BJ (cell line): ENCODE results near the gene MYOF. TPM values are rescaled to one million over a fixed set of nuclear protein-coding genes. Genes with fewer than 3 reads are reported as not detected.

Experiments used
- CTCF ChIA-PET: fragments of 350-600 bp; formaldehyde crosslinking; extraction: SDS; loops from one replicate; lab custom pipeline; 2021; ENCODE audit warnings: antibody characterized with exemption, inconsistent platforms; lab: Yijun Ruan, JAX
- POLR2A ChIA-PET: fragments of 300-600 bp; sonication (Branson Sonifier 250); formaldehyde crosslinking; extraction: SDS; loops from one replicate; lab custom pipeline; 2021; ENCODE audit warnings: antibody characterized with exemption; lab: Charles Lee
- DNase-seq: peaks from one replicate; pipeline ENCODE4 v3.0.0-alpha.2; 2011; ENCODE audit warnings: low read depth
- H3K27me3 ChIP-seq: 2 replicates; pipeline ENCODE4 v1.6.0; 2011; ENCODE audit warnings: low read length; ENCODE audit not compliant: control insufficient read depth, insufficient read depth
- H3K36me3 ChIP-seq: 2 replicates; pipeline ENCODE4 v1.5.1; 2011; ENCODE audit warnings: low read length; ENCODE audit not compliant: control insufficient read depth, insufficient read depth
- H3K4me3 ChIP-seq: 2 replicates; pipeline ENCODE4 v1.5.1; 2011; ENCODE audit warnings: low read depth, mild to moderate bottlenecking, control low read depth, low read length
- CTCF ChIP-seq: IDR thresholded peaks from 2 replicates; pipeline ENCODE4 v1.5.1; 2011; ENCODE audit warnings: low read depth, mild to moderate bottlenecking, control low read depth, inconsistent platforms, low read length, moderate library complexity; ENCODE audit not compliant: insufficient read depth
- polyA plus RNA-seq: library from polyadenylated mRNA; depleted of rRNA; stranded (reverse); fragments of >200 nt; gene quantifications from 2 replicates; pipeline ENCODE4 v1.2.3, GENCODE V29; 2011

Gene MYOF
- polyA plus RNA-seq, 1 experiment, result 355 TPM

DNA sequence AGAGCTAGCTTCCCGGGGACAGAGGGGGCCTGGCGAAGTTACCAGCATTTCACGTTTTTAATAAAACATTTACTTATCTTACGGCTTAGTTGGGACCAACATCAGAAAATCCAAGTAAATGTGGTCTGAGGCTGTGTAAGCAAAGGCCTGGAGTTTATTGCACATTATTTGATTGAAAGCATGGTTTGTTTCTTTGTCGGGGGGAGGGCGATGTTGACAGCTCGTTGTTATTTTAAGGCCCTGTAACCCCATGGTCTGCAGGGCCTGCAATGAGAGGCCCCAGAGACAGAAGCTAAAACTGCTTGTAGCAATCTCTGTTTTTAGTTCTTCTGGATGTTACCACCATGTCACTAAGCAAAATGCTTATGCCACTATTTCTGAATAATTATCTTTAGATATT, 88.9 kb downstream of the MYOF start:
- no peaks in the 10 kb centered on the region for H3K27me3 ChIP-seq
- TF ChIP-seq CTCF, result no peak
- no peak for DNase-seq
- H3K36me3 ChIP-seq, result peaks cover 8% of the 10 kb centered on the region
- POLR2A ChIA-PET, result no interaction called here
- CTCF ChIA-PET, result interaction anchor here (1.3 to 2.0 kb wide), 2 partner anchors 11 to 17 kb away, joined by 4 to 10 read pairs; no protein-coding TSS in a partner anchor
- H3K4me3 ChIP-seq, result no peak overlapping the region

DNA sequence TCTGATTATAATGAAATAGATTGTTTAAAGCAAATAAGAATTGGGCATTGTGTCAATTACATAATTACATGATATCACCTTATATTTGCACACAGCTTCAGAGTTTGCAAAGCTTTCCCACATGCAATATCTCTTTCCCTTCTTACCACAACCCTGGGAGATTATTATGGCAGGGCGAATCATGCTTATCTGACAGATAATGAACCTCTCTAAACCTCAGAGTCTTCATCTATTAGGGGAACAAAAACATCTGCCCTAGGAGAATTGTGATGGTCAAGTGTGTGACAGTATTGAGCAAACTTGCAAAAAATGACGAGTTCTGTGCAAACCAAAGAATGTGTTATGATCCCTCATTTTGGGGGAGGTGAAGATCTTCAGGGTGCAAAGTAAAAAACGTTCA, 90.0 kb downstream of the MYOF start:
- ChIA-PET POLR2A (no interaction called here), CTCF (interaction anchor here (0.6 to 2.0 kb wide), 2 partner anchors 16 to 39 kb away, joined by 3 to 10 read pairs; no protein-coding TSS in a partner anchor)
- no peak for DNase-seq
- no peak for TF ChIP-seq CTCF
- H3K36me3 ChIP-seq, result peaks cover 11% of the 10 kb centered on the region
- no peak overlapping the region for H3K4me3 ChIP-seq
- H3K27me3 ChIP-seq, result no peaks in the 10 kb centered on the region

DNA sequence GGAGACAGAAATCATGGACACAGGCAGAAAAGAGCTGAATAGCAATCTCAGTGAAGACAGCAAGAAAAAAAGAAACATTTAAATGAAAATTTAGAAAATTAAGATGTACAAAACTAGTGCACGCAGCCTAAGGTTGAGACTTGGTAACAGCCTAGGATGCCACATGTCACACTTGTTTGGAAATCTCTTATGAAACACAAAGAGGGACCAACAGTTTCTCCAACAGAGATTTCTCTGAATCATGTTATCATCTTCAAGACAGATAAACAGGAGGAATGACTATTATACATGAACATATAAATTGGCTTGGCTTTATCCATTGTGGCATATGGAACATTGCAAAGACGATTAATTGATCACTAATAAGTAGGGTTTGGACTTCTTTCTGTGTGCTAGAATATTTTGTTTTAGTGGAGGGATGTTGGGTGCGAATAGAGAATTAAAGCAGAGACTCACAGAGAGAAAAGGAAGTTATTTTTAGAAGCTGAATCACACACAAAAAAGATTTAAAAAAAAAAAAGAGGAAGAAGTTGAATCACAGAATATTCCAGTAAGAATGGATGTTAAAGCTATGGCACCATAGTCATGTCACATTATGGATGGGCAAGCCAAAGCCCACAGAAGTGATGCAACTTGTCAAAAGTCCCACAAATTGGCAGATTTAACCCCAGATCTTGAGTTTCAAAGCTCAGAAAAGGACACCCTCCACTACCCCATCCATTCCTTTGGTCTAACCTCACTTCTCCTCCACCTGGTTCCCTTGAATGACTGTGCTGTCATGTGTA, 91.6 kb downstream of the MYOF start:
- no peaks in the 10 kb centered on the region for H3K27me3 ChIP-seq
- ChIA-PET CTCF (interaction anchor here (1.1 kb wide), 1 partner anchor 15 kb away, joined by 3 read pairs; no protein-coding TSS in a partner anchor), POLR2A (interaction anchor here (0.6 kb wide), 1 partner anchor 76 kb away, joined by 5 read pairs; no protein-coding TSS in a partner anchor)
- DNase-seq, result no peak
- TF ChIP-seq CTCF, result no peak
- H3K36me3 ChIP-seq, result peaks cover 11% of the 10 kb centered on the region
- H3K4me3 ChIP-seq, result no peak overlapping the region

GRCh38 chr10:93386631-93387369, 95.3 kb downstream of the MYOF start:
- CTCF ChIA-PET, result interaction anchor here (0.7 to 3.1 kb wide), 7 partner anchors 17 to 125 kb away, joined by 3 to 11 read pairs (median 3); partner anchors contain the start of gene MYOF
- peak; percentile 37 for TF ChIP-seq CTCF
- peaks cover 14% of the 10 kb centered on the region for H3K36me3 ChIP-seq
- no peak for DNase-seq
- no peak overlapping the region for H3K4me3 ChIP-seq
- POLR2A ChIA-PET, result interaction anchor here (0.5 kb wide), 1 partner anchor 18 kb away, joined by 8 read pairs; no protein-coding TSS in a partner anchor
- H3K27me3 ChIP-seq, result no peaks in the 10 kb centered on the region

DNA sequence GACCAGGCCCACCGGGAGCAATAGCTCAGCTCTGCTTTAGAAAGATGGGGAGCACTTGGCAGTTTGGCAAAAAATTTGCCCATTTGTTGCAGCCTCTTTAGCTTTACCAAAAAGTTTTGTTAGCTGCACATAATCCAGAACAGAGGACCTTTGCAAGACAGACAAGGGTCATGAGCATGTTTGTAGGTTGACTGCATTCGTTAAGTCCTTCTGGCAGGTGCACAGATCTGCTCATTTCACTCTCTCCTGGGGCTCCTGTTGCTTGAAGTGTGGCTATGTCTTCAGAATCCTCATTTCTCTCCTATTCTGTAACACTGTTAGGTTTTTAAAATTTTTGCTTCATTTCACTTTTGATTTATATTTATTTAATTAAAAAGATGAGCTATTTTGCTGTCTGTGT, 96.8 kb downstream of the MYOF start:
- no peak for DNase-seq
- peaks cover 20% of the 10 kb centered on the region for H3K36me3 ChIP-seq
- TF ChIP-seq CTCF, result no peak
- no peak overlapping the region for H3K4me3 ChIP-seq
- ChIA-PET POLR2A (interaction anchor here (0.5 kb wide), 1 partner anchor 90 kb away, joined by 8 read pairs; no protein-coding TSS in a partner anchor), CTCF (interaction anchor here (0.7 to 3.1 kb wide), 4 partner anchors 11 to 97 kb away, joined by 3 to 11 read pairs (median 7); partner anchors contain the start of gene MYOF)
- H3K27me3 ChIP-seq, result no peaks in the 10 kb centered on the region
